GM04504 (cell line): ENCODE results near the gene LRP1B.
"Not testable (repeated sequence)": the region's sequence is repeated elsewhere in the genome, so short reads cannot be mapped to it uniquely, and the experiment has no call there.

ENCODE experiments used
- DNase-seq: peaks from one replicate; pipeline ENCODE4 v3.0.0-alpha.2; 2012; ENCODE audit warnings: low read depth

LRP1B gene

DNA sequence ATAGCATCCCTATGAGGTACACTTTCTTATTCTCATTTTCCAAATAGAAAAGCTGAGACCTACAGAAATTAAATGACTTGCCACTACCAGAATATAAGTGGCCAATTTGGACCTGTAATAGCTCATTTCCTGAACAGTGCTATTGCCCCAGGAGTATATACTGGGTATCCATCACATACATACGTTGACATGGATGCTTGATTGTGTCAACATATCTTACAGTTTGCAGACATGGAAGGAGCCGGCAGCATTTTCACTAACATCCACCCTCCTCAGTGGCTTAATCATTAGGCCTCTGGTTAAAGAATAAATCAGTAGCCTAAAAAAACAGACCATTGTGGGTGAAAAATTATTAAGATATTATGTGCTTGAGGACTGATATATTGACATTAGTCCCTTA, 829.3 kb downstream of the LRP1B start:
- no peak for DNase-seq

DNA sequence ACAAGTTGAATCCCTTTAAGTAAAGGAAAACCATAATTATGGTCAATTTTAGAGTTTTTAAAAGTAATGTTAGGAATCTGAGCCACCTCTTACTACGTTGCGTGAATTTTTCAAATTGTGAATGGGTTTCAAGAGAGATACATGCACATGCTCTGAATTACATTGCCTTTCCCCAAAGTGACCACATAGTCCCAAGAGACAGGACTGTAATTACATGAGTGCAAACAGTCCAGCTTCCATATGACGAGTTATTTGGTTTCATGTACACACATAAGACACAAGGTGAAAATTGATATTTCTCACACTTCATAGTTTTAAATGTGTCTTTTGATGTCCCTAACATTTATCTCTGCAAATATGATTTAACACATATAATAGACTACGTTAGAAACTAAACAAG, 850.8 kb downstream of the LRP1B start:
- DNase-seq = no peak

DNA sequence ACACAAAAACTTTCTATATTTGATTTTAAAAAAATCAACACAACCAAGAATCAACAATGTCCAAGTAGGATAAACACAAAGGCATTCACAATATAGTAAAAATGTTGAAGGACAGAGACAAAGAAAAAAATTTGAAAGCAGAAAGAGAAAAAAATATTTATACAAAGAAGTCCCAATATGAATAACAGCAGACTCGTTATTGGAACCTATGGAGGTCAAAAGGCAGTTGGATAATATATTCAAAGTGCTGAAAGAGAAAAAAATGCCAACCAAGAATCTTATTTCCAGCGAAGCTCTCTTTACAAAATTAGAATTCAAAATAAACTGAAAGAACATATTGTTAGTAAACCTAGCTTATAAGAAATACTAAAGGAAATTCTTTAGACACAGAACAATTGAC, 859.5 kb downstream of the LRP1B start:
- DNase-seq = no peak

DNA sequence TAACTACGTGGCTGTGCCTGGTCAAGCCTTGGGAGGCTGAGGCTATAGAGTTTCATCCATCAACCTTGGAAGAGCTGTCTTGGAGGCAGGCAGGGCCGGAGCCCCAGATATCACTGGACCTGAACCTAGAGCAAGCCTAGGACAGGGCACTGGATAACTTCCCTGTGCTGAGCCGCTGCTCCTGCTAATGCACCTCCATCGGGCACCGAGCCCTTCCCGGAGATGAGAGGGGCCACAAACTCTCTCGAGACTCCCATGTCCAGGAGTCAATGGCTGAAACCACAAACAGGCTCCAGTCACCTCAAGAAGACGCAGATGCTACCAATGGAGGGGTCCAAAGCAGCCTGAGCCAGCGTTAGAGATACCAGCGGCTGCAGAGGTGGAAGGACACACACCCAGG, 866.0 kb downstream of the LRP1B start:
- no peak for DNase-seq

- no peak for DNase-seq
These were observed 869.9 kb downstream of the LRP1B start for GRCh38 chr2:141260911-141261310.

DNA sequence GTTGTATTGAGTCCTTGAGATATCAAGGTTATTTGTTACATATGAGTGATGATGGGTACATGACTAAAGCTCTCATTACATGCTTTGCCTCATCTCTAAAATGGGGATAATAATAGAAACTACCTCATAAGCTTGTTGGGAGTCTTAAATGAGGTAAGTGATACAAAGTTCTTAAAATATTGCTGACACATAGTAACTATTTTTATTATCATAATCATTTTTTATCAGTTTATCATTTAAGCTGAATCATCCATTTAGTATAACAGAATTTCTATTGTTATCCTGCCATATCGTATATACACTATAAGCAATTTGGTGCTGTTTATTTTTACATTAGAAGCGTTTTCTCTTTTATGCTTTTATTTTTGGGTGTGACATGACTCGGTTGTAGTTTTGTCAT, 871.1 kb downstream of the LRP1B start:
- DNase-seq = no peak

GRCh38 chr2:141242008-141242407, 888.8 kb downstream of the LRP1B start:
- DNase-seq = no peak

DNA sequence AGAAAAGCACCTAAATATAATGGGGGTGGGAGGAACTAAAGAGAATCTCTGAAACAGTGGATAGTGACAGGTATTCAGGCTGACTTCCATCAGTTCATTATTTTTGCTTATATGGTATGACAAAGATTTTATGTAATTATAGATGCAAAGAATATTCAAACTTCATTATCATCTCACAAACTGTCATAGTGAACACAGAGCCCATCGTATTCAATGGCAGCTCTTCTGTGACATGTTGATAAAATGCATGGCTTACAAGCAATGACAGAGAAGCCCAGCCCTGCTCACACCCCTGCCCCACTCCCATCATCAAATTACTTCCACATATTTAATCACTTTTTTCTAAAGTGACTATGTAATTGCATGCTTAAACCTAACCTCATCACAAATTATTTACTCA, 904.3 kb downstream of the LRP1B start:
- DNase-seq = no peak

- no peak for DNase-seq
These were observed 923.8 kb downstream of the LRP1B start for GRCh38 chr2:141207036-141207385.

DNA sequence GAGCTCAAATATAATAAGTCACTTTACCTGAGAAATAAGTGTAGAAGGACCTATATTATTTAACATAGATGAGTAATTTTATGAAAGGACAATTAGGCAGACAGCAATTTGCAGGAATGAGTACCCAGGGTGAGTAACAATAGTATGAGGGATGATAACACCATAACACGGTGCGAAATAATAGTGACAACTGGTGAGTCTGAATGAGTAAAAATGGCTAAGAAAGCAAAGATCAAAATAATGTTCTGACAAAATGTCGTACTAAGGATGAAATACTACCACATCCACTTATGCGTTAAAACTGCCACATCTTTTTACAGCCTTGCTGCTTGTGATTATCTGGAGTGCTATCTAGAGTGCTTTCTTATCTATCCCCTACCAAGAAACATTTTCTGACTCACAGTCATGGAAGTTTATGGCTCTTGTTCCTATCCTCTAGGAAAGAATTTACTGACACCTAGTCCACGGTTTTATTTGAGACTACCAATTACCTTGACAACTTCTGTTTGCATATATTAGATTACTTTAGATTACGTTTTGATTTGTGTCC, 929.7 kb downstream of the LRP1B start:
- DNase-seq = no peak

- no peak for DNase-seq
These were observed 930.6 kb downstream of the LRP1B start for GRCh38 chr2:141200191-141200590.

GRCh38 chr2:141199711-141200110, 931.1 kb downstream of the LRP1B start:
- DNase-seq = no peak

- DNase-seq = no peak
These were observed 935.7 kb downstream of the LRP1B start for GRCh38 chr2:141195087-141195486.

- DNase-seq = no peak
These were observed 943.8 kb downstream of the LRP1B start for GRCh38 chr2:141187075-141187439.

DNA sequence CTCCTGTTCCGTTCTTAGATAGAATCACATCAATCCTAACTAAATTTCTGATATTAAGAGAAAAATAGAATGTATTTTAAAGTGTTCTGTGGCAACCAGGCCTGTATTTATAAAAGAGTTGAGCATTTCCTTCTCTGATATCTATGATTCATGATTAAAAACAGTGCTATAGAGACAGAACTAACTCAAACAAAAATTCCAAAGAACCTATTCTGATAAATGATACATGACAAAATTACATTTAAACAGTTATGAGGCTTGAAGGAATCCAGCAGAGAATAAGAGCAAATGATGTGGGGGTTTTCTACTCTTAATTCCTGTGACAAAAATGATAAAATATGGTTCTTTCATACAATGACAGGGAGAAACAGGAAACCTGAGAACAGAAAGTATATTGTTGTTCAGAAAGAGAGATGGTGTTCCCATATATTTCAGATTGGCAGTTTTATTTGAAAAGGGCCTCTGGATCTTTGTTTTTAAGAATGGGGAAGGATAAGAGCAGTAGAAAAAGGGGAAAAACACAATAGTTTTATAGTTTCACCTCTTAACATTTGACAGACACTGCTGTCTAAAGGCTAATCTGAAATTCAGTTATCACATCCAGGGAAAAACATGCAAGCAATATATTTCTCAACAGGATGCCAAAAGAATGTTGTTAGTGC, 944.3 kb downstream of the LRP1B start:
- no peak for DNase-seq

- no peak for DNase-seq
These were observed 948.6 kb downstream of the LRP1B start for GRCh38 chr2:141182246-141182645.

- DNase-seq = not testable (repeated sequence)
These were observed 961.7 kb downstream of the LRP1B start for GRCh38 chr2:141169117-141169516.

- DNase-seq = no peak
These were observed 968.5 kb downstream of the LRP1B start for GRCh38 chr2:141162314-141162713.

- DNase-seq = no peak
These were observed 979.1 kb downstream of the LRP1B start for GRCh38 chr2:141151611-141152286.

DNA sequence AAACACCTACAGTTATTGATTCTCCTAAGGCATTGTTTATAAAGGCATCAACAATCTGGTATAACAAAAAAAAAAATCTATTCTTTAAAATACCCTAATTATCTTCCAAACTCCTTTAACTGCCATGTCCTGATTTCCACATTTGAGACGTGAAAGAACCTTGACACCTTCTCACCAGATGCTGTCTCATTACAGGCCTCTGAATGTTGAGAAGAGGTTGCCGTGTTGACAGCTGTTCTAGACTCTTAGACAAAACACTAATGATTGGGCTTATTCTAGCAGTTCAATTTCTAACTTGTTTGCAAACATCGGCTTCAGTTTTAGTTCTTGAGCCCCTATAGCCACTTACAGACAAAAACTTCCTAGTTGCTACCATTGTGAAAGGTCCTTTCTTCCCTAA, 988.8 kb downstream of the LRP1B start:
- DNase-seq = no peak

GRCh38 chr2:141137122-141137693, 993.6 kb downstream of the LRP1B start:
- DNase-seq = no peak

GRCh38 chr2:141133883-141134282, 996.9 kb downstream of the LRP1B start:
- no peak for DNase-seq

DNA sequence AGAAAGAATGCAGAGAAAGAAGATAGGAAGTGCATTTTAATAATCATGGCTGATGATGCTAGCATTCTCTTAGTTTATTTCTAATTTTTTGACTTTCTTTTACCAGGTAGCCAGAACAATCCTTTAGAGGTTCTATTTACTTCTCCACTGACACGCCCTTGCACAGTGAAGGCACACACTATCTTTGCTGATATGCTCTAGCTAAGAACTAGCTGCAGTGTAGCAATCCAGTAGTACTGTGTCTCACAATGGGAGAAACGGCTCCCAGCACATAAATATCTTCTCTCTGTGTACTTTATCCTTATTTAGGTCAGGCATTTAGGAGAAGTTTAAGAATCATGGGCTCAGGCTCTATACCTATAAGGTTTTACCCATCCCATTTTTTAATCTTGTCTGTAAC, 1005.4 kb downstream of the LRP1B start:
- DNase-seq = no peak

DNA sequence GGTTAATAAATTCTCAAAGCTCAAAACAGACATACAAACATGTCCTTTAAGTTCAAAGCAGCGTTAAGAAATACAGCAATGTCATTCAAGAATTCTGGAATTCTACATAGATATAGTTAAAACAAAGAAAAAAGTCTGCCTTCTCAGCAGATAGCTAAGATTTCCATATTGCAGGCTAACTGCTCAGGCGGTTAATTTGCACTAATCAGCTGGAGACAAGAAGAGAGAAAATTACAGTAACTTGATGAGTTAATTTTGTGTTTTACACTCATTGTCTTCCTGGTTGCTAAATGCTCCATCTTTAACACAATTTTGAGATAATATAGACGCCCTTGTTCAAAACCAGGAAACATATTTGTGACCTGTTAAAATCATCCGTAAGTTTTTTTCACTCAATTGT, 1012.0 kb downstream of the LRP1B start:
- no peak for DNase-seq
